ENCODE results near the gene ZNF503. TPM values are rescaled to one million over a fixed set of nuclear protein-coding genes. Genes with fewer than 3 reads are reported as not detected.
A peak's percentile ranks its signal among the peaks of the same experiment; 100 is the strongest.

Gene ZNF503
- total and polyA plus RNA-seq, 2 of the 8 experiments (the other 6 are each of a cell fraction or from before 2014, with no cell fraction given): 0.03 to 0.13 TPM

GRCh38 chr10:75398692-75399460 lies 2.7 kb downstream of the ZNF503 start:
- H3K18ac ChIP-seq (ENCODE audit: extremely low read depth, low read length): no peak overlapping the region
- peaks cover 78 to 99% (median 88%) of the 10 kb centered on the region in 4 experiments for H3K27me3 ChIP-seq (replicated peaks in 1 of 4; ENCODE audit: control insufficient read depth in 3 of 4, extremely low read depth in 1 of 4, insufficient read depth in 3 of 4, low read length in 3 of 4)
- H3K9me3 ChIP-seq (ENCODE audit: insufficient read depth in 2 of 2, low read depth in 1 of 2, low read length in 1 of 2): no peaks in the 10 kb centered on the region
- H2BK20ac ChIP-seq (ENCODE audit: low read length): no peak overlapping the region
- peaks cover 38% of the 10 kb centered on the region for H3K23me2 ChIP-seq (ENCODE audit: low read depth, low read length)
- H3K36me3 ChIP-seq (ENCODE audit: control insufficient read depth in 2 of 4, insufficient read depth in 4 of 4, low read length in 3 of 4): peaks cover 0 to 5% (median 0%) of the 10 kb centered on the region in 4 experiments; a peak in 1 of 8 replicates
- no peak overlapping the region for H2BK15ac ChIP-seq (ENCODE audit: low read length)
- no peak overlapping the region for H3K9ac ChIP-seq (replicated peaks in 1 of 4; ENCODE audit: extremely low read depth in 1 of 4, low read depth in 3 of 4, low read length in 3 of 4)
- DNase-seq (ENCODE audit: low read depth in 1 of 2, low spot score in 2 of 2) (peak in 1 of 2 experiments; percentile 76), FAIRE-seq (no peak)
- no peak overlapping the region for H2AFZ ChIP-seq (ENCODE audit: low read length)
- peak overlapping the region; percentile 17 to 64 (median 28); a peak in 7 of 8 replicates for H3K4me3 ChIP-seq (ENCODE audit: extremely low read depth in 1 of 4, insufficient read depth in 2 of 4, low read depth in 3 of 4, low read length in 4 of 4)
- H3K79me2 ChIP-seq (ENCODE audit: control insufficient read depth in 1 of 2, insufficient read depth in 2 of 2, low read length in 2 of 2): no peaks in the 10 kb centered on the region
- no peak overlapping the region for H3K4ac ChIP-seq (replicated peaks; ENCODE audit: insufficient read length, low read depth, low read length)
- H3K4me2 ChIP-seq (ENCODE audit: insufficient read depth in 1 of 2, low read depth in 2 of 2, low read length in 2 of 2): peak overlapping the region; percentile 75 to 91
- no peak overlapping the region for H3K27ac ChIP-seq (ENCODE audit: low read depth, low read length)
- no peak overlapping the region for H2BK120ac ChIP-seq (replicated peaks; ENCODE audit: low read depth, low read length)
- no peak overlapping the region for H3K56ac ChIP-seq (replicated peaks; ENCODE audit: insufficient read length, low read depth, low read length)
- H2BK12ac ChIP-seq (ENCODE audit: low read depth, low read length): peak overlapping the region; percentile 39; the same call in 1 of the 2 replicates
- peaks cover 0 to 51% (median 22%) of the 10 kb centered on the region in 4 experiments; a peak in 6 of 7 replicates for H3K4me1 ChIP-seq (replicated peaks in 1 of 4; ENCODE audit: control insufficient read depth in 3 of 4, insufficient read depth in 4 of 4, low read length in 3 of 4)
- no peak overlapping the region for H2AK5ac ChIP-seq (ENCODE audit: low read depth, low read length)
- H4K91ac ChIP-seq (replicated peaks; ENCODE audit: insufficient read length, low read length): no peak overlapping the region
- peak overlapping the region; percentile 39; the same call in 1 of the 2 replicates for H4K8ac ChIP-seq (ENCODE audit: extremely low read depth, insufficient read depth, low read length)
- no peaks in the 10 kb centered on the region for H3K79me1 ChIP-seq (ENCODE audit: low read depth, low read length)
- POLR2A ChIA-PET (ENCODE audit: partially characterized antibody): interaction anchor here (1.3 to 1.6 kb wide), 2 partner anchors 11 to 18 kb away, joined by 4 to 5 read pairs; no protein-coding TSS in a partner anchor
- no peak overlapping the region for H4K5ac ChIP-seq (ENCODE audit: insufficient read length, low read depth, low read length)
- CTCF ChIA-PET (ENCODE audit: partially characterized antibody): interaction anchor here (0.6 to 2.9 kb wide), 17 partner anchors 11 to 905 kb away, joined by 3 to 8 read pairs (median 4); no protein-coding TSS in a partner anchor
- no peak overlapping the region for H3K14ac ChIP-seq (ENCODE audit: insufficient read length)
- H2BK5ac ChIP-seq (ENCODE audit: low read depth, low read length): no peak overlapping the region
- no peak overlapping the region for H3K23ac ChIP-seq (ENCODE audit: insufficient read length)
- 5% methylated on average over 52 of the region's 76 CpGs; no CpG with 5 or more reads in 1 of the 2 experiments for WGBS, 2 experiments (ENCODE audit: extremely low coverage in 1 of 2, insufficient coverage in 1 of 2, insufficient read length in 1 of 2, insufficient replicate concordance in 2 of 2, low coverage in 1 of 2, low lambda C conversion rate in 2 of 2, missing lambda C conversion rate in 1 of 2)
- peaks cover 5 to 16% of the 10 kb centered on the region in 2 experiments for H4K20me1 ChIP-seq (replicated peaks in 1 of 2; ENCODE audit: control insufficient read depth in 1 of 2, insufficient read depth in 2 of 2, low read length in 2 of 2)
- no peak for TF ChIP-seq EP300 (IDR thresholded peaks at IDR 0.05; ENCODE audit: borderline replicate concordance in 1 of 2, low read depth in 2 of 2, low read length in 2 of 2)
- TF ChIP-seq, protein P1, sequence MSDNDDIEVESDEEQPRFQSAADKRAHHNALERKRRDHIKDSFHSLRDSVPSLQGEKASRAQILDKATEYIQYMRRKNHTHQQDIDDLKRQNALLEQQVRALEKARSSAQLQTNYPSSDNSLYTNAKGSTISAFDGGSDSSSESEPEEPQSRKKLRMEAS (IDR thresholded peaks at IDR 0.05): 0 out of 2 replicates have a peak, but pooled peaks have one; percentile 33
- no peak for TF ChIP-seq POLR2A (IDR thresholded peaks at IDR 0.05; ENCODE audit: control extremely low read depth in 1 of 2, low read depth in 2 of 2, low read length in 2 of 2)
